ENCODE results near the gene NMUR2. TPM values are rescaled to one million over a fixed set of nuclear protein-coding genes. Genes with fewer than 3 reads are reported as not detected.

Gene NMUR2
- total and polyA plus RNA-seq, 10 donors, result not detected

DNA sequence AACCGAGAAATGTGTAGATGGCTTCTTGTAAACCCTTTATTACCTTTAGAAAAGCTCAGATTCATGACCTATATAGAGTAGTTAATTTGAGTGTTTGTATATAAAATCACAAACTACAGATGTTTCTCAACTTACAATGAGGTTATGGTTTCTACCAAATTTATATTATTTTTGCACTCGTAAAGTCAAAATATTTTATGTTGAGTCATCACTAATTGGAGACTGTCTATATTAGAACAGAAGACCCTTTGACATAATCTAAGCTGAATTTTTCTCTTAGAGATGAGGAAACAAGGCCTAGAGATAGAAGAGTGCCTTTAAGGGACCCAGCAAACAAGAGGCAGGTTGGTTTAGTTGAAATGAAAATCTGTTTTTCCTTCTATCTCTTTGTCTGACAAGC lies 20.0 kb upstream of the NMUR2 start:
- intact Hi-C loops (cut with DNase I; ENCODE audit: low total_unique reads), result no loop called here
- DNase-seq, result no peak
- Histone ChIP-seq H3K36me3 (no peaks in the 10 kb centered on the region), H3K4me3 (no peak overlapping the region), H3K27me3 (replicated peaks in 1 of 7) (no peaks in the 10 kb centered on the region), H3K27ac (no peak overlapping the region), H3K9me3 (no peaks in the 10 kb centered on the region), H3K4me1 (no peaks in the 10 kb centered on the region)
- TF ChIP-seq POLR2AphosphoS5 (IDR thresholded peaks at IDR 0.05) (no peak), POLR2A (IDR thresholded peaks at IDR 0.05) (no peak)
- 81 to 85% (median 83%) methylated on average over 2 of the region's 2 CpGs for WGBS, 5 donors

- Histone ChIP-seq H3K27ac (no peak overlapping the region), H3K9me3 (no peaks in the 10 kb centered on the region), H3K4me3 (no peak overlapping the region), H3K27me3 (replicated peaks in 1 of 7) (no peaks in the 10 kb centered on the region), H3K36me3 (no peaks in the 10 kb centered on the region), H3K4me1 (no peaks in the 10 kb centered on the region)
- intact Hi-C loops (cut with DNase I; ENCODE audit: low total_unique reads), result no loop called here
- TF ChIP-seq CTCF (IDR thresholded peaks at IDR 0.05 in 8 of 11, conservative IDR thresholded peaks at IDR 0.05 in 3 of 11) (no peak), POLR2A (IDR thresholded peaks at IDR 0.05) (no peak), POLR2AphosphoS5 (IDR thresholded peaks at IDR 0.05) (no peak)
- WGBS, 5 donors, result 76 to 82% (median 80%) methylated on average over 2 of the region's 2 CpGs
- no peak for DNase-seq
Measured at GRCh38 chr5:152424501-152424900, 19.4 kb upstream of the NMUR2 start.

- Histone ChIP-seq H3K9me3 (no peaks in the 10 kb centered on the region), H3K4me1 (no peaks in the 10 kb centered on the region), H3K27me3 (replicated peaks in 1 of 7) (no peaks in the 10 kb centered on the region), H3K27ac (no peak overlapping the region), H3K36me3 (no peaks in the 10 kb centered on the region), H3K4me3 (no peak overlapping the region)
- intact Hi-C loops (cut with DNase I; ENCODE audit: low total_unique reads), result no loop called here
- 70 to 85% (median 78%) methylated on average over 2 of the region's 2 CpGs for WGBS, 5 donors
- TF ChIP-seq POLR2AphosphoS5 (IDR thresholded peaks at IDR 0.05) (no peak), CTCF (IDR thresholded peaks at IDR 0.05 in 8 of 11, conservative IDR thresholded peaks at IDR 0.05 in 3 of 11) (no peak), POLR2A (IDR thresholded peaks at IDR 0.05) (no peak)
- DNase-seq, result no peak
Measured at GRCh38 chr5:152422081-152422480, 17.0 kb upstream of the NMUR2 start.

- no peaks in the 10 kb centered on the region for H3K36me3 ChIP-seq
- WGBS, 5 donors, result 50 to 80% (median 76%) methylated on average over 1 of the region's 1 CpG
- TF ChIP-seq POLR2AphosphoS5 (IDR thresholded peaks at IDR 0.05) (no peak), CTCF (IDR thresholded peaks at IDR 0.05 in 8 of 11, conservative IDR thresholded peaks at IDR 0.05 in 3 of 11) (no peak), POLR2A (IDR thresholded peaks at IDR 0.05) (no peak)
- H3K4me3 ChIP-seq, result no peak overlapping the region
- intact Hi-C loops (cut with DNase I; ENCODE audit: low total_unique reads), result no loop called here
- no peak overlapping the region for H3K27ac ChIP-seq
- no peak for DNase-seq
- H3K4me1 ChIP-seq, result no peaks in the 10 kb centered on the region
- H3K27me3 ChIP-seq (replicated peaks in 1 of 7), result peaks cover 0 to 15% (median 0%) of the 10 kb centered on the region in 7 donors
- peaks cover 0 to 22% (median 3%) of the 10 kb centered on the region in 8 donors for H3K9me3 ChIP-seq
Measured at GRCh38 chr5:152412129-152412528, 7.0 kb upstream of the NMUR2 start.

- Histone ChIP-seq H3K9me3 (peaks cover 0 to 7% (median 0%) of the 10 kb centered on the region in 8 donors), H3K4me1 (no peaks in the 10 kb centered on the region), H3K4me3 (no peak overlapping the region), H3K27ac (no peak overlapping the region), H3K36me3 (no peaks in the 10 kb centered on the region), H3K27me3 (replicated peaks in 1 of 7) (peaks cover 0 to 11% (median 0%) of the 10 kb centered on the region in 7 donors)
- intact Hi-C loops (cut with DNase I; ENCODE audit: low total_unique reads), result no loop called here
- DNase-seq, result no peak
- 64 to 74% (median 69%) methylated on average over 1 of the region's 1 CpG for WGBS, 5 donors
- TF ChIP-seq POLR2A (IDR thresholded peaks at IDR 0.05) (no peak), CTCF (IDR thresholded peaks at IDR 0.05 in 8 of 11, conservative IDR thresholded peaks at IDR 0.05 in 3 of 11) (no peak), POLR2AphosphoS5 (IDR thresholded peaks at IDR 0.05) (no peak)
Measured at GRCh38 chr5:152406082-152406481, 1.0 kb upstream of the NMUR2 start.
